SK-N-MC (cell line): ENCODE results near the gene ARPP21.
"Not testable (repeated sequence)": the region's sequence is repeated elsewhere in the genome, so short reads cannot be mapped to it uniquely, and the experiment has no call there.

ENCODE experiments used
- DNase-seq: peaks from one replicate; pipeline ENCODE4 v3.0.0-alpha.2; 2011; ENCODE audit warnings: low read depth, low spot score
- H3K27ac ChIP-seq: fragments of 200-600 bp; sonication (generic); 2 replicates; pipeline ENCODE4 v1.5.1; 2016; ENCODE audit warnings: mixed run types
- H3K36me3 ChIP-seq: fragments of 200-600 bp; sonication (generic); 2 replicates; pipeline ENCODE4 v1.6.1; 2017; ENCODE audit warnings: antibody characterized with exemption, low read length, mixed read lengths; ENCODE audit not compliant: insufficient read depth
- H3K4me3 ChIP-seq: fragments of 200-600 bp; sonication (generic); 2 replicates; pipeline ENCODE4 v1.5.1; 2016
- H3K9ac ChIP-seq: fragments of 200-600 bp; sonication (generic); 2 replicates; pipeline ENCODE4 v1.8.0; 2017; ENCODE audit warnings: mixed run types, mixed read lengths; ENCODE audit not compliant: insufficient read length
- H3K9me3 ChIP-seq: fragments of 200-600 bp; sonication (generic); 2 replicates; pipeline ENCODE4 v1.6.1; 2017; ENCODE audit warnings: low read depth, mild to moderate bottlenecking, antibody characterized with exemption, low read length, moderate library complexity, mixed read lengths
- EZH2 ChIP-seq: fragments of 200-600 bp; sonication (generic); IDR thresholded peaks from one replicate; pipeline ENCODE4 v1.6.1; 2017; ENCODE audit warnings: antibody characterized with exemption
- FOXP2 ChIP-seq: optimal IDR thresholded peaks from 2 replicates; pipeline ENCODE3; 2011; ENCODE audit warnings: mild to moderate bottlenecking, moderate library complexity; ENCODE audit not compliant: insufficient read depth; ENCODE audit errors: extremely low read length, control extremely low read depth
- POLR2AphosphoS5 ChIP-seq: IDR thresholded peaks from 2 replicates; pipeline ENCODE4 v1.6.1; 2012; ENCODE audit warnings: mild to moderate bottlenecking, low read depth, low read length, borderline replicate concordance

Gene ARPP21

GRCh38 chr3:35800960-35801459, 161.7 kb downstream of the ARPP21 start:
- H3K9ac ChIP-seq = no peak overlapping the region
- no peak for TF ChIP-seq FOXP2
- no peak for TF ChIP-seq POLR2AphosphoS5
- TF ChIP-seq EZH2 = no peak
- DNase-seq = no peak
- no peak overlapping the region for H3K4me3 ChIP-seq
- no peaks in the 10 kb centered on the region for H3K36me3 ChIP-seq
- no peak overlapping the region for H3K27ac ChIP-seq
- no peaks in the 10 kb centered on the region for H3K9me3 ChIP-seq

DNA sequence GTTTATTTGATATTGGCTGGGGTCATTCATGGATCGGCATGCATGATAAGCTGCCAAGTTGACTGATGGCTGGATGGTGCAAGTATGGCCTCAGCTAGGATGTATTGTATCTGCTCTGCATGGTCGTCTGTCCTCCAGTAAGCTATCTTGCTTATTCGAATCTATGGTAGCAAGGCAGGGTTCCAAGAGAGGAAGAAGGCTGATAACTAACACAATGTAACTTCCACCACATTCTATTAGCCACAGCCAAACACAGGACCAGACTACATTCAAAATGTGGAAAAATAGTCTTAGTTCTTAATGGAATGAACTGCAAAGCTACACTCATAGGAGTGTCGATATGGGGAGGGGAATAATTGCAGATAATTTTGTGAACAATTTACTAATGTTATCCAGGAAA, 175.2 kb downstream of the ARPP21 start:
- TF ChIP-seq EZH2 (no peak), FOXP2 (no peak), POLR2AphosphoS5 (no peak)
- no peaks in the 10 kb centered on the region for H3K9me3 ChIP-seq
- H3K4me3 ChIP-seq = no peak overlapping the region
- H3K9ac ChIP-seq = no peak overlapping the region
- no peak overlapping the region for H3K27ac ChIP-seq
- H3K36me3 ChIP-seq = no peaks in the 10 kb centered on the region
- no peak for DNase-seq

DNA sequence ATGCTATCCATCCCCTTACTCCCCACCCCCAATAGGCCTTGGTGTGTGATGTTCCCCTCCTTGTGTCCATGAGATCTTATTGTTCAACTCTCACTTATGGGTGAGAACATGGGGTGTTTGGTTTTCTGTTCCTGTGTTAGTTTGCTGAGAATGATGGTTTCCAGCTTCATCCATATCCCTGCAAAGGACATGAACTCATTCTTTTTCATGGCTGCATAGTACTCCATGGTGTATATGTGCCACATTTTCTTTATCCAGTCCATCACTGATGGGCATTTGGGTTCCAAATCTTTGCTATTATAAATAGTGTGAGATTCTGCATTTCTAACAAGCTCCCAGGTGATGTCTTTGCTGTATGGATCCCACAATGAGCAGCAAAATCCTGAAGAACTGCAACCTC, 176.5 kb downstream of the ARPP21 start:
- H3K9me3 ChIP-seq, H3K36me3 ChIP-seq, H3K27ac ChIP-seq, H3K4me3 ChIP-seq, DNase-seq, H3K9ac ChIP-seq: not testable (repeated sequence)

GRCh38 chr3:35817216-35817615, 177.9 kb downstream of the ARPP21 start:
- no peak for DNase-seq
- Histone ChIP-seq H3K9me3 (no peaks in the 10 kb centered on the region), H3K4me3 (no peak overlapping the region), H3K27ac (no peak overlapping the region), H3K36me3 (no peaks in the 10 kb centered on the region), H3K9ac (no peak overlapping the region)
- no peak for TF ChIP-seq FOXP2
- TF ChIP-seq POLR2AphosphoS5 = no peak
- no peak for TF ChIP-seq EZH2

DNA sequence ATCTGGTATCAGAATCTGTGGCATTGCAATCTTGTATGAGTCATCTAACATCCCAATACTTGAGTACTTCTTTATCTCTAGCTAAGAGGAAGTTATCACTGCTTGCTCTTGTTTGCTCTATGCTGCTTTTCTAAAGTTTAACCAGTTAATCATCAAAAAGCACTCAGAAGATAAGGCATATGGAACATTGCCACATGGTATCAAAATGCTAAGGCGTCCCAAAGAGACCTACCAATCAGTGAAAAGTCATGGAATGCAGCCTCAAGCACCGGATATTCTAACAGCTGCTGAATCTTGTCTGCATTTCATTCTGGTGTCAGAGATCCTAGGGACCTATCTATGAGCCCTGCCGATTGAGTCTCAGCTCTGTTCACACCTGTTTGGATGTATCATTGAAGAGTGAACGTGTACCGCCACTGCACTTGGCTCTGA, 192.8 kb downstream of the ARPP21 start:
- H3K27ac ChIP-seq = no peak overlapping the region
- H3K9ac ChIP-seq = no peak overlapping the region
- H3K4me3 ChIP-seq = no peak overlapping the region
- H3K36me3 ChIP-seq = no peaks in the 10 kb centered on the region
- no peak for DNase-seq
- TF ChIP-seq EZH2 (no peak), FOXP2 (no peak), POLR2AphosphoS5 (no peak)
- no peaks in the 10 kb centered on the region for H3K9me3 ChIP-seq
